Head of caudate nucleus (tissue), 42 donors: ENCODE data around the gene WNK1.

Experiments
- DNase-seq, 42 donors: peaks; one replicate each; pipeline versions ENCODE4 v3.0.0 to v3.0.0-alpha.2; 2020 to 2021; ENCODE audit warnings: mixed read lengths in 7 of 42
- intact Hi-C: fragments of 100-400 bp; cut with DNase I; formaldehyde crosslinking; loops from one replicate; pipeline ENCODE4 v1.15.0; 2022

Gene WNK1

DNA sequence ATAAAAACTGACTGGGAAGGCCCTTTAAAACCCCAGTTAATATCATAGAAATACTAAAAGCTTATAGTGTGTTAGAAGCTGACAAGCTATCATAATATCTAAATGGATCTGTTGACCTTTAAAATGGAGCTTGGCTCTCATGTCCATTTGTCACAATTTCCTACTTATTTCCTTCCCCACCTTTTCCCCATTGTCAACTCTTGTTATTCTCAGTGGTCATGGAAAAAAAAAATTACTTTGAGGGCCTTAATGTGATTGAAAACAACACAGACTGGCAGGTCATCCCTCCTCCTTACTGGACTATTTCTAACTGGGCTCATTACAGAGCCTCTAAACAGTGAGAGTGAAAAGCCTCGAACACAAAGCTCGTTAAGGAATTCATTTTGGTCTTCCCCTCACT lies 13.7 kb upstream of the WNK1 start:
- no peak for DNase-seq
- intact Hi-C loops = no loop called here

DNA sequence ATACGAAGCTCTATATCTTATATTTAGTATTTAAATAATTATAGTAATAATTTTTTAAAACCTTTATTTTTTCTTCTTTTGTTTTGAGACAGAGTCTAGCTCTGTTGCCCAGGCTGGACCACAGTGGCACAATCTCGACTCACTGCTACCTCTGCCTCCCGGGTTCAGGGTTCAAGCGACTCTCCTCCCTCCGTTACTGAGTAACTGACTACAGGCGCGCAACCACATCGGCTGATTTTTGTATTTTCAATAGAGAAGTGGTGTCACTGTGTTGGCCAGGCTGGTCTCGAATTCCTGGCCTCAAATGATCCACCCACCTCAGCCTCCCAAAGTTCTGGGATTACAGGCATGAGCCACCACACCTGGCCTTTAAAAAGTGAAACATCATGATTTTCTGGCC lies 13.0 kb upstream of the WNK1 start:
- intact Hi-C loops = no loop called here
- no peak for DNase-seq

DNA sequence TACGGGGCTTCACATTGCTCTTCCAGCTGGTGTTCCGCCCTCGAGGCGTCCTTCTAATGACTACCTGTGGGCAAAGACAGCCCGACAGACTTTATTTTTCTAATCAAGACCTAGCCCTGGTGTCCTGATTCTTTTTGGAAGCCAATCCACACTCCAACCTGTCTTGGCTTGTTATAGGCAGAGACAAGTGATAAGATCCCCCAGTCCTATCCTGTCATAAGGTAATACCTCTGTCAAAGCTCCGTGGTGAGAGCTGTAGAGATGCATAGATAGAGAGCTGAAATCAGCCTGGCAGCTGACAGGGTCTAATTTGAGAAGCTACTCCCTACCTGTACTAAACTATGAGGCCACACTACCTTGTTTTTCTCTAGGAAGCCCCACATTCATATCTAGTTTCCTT lies 11.5 kb upstream of the WNK1 start:
- intact Hi-C loops = no loop called here
- DNase-seq = no peak

DNA sequence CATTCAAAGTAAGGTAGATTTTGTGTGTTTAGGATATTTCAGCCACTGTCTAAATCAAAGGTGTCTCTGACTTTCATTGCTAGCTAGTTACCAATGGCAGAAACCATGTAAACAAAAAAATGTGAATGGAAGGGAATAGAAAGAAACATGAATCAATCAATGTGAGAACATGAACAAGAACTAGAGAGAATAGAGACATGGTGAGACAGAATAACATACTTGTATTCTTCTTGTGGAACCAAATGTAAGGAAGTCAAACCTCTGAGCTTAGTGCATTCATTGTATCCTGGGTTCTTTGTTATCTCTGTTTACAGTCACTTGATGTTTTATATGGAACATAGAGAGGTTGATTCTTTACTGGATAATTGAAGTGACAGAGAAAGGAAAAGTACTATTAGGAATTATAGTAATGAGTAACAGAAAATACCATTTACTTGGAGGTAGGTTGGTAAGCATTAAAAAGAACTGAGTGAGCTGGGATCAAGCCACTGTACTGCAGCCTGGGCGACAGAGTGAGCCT lies 2.6 kb upstream of the WNK1 start:
- no peak for DNase-seq
- intact Hi-C loops = loop anchor here (2.0 to 5.0 kb wide), 4 partner anchors 62 to 197 kb away; partner anchors contain the start of gene RAD52

DNA sequence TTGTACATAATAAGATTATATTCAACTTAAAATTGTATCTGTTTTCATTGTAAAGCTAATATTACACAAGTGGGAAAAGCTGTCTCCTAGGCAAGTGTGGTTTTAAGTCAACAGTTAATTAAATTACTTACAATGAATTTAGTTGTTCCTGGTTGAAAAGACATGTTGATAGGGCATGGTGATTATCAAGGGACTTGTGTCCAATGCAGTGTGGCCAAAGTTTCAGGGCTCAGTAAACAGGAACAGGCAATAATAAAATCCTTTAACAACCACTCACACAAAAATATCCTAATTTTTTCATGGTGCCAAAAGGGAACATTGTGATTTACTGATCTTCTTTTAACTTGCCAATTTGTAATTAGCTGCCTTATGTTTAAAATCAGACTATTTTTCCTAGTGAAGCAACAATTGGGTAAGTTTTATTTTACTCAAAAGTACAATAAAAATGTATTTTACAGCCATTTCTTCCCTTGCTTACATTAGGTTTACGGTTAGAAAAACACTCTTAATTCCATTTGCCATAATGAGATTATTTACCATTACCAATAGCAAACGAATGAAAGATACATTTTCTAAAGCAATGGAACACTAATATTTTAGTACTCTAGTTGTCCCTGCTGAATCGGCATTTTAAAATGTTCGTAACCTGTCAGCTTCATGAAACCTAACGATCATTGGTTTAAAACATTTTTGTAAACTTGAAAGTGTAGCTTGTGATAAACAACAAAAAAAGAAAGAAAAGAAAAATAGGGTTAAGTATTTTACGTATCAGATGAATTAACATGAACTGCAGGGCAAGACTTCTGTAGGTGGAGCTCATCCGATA lies 1.8 kb upstream of the WNK1 start:
- intact Hi-C loops = loop anchor here (2.0 to 5.0 kb wide), 4 partner anchors 62 to 197 kb away; partner anchors contain the start of gene RAD52
- DNase-seq = no peak

DNA sequence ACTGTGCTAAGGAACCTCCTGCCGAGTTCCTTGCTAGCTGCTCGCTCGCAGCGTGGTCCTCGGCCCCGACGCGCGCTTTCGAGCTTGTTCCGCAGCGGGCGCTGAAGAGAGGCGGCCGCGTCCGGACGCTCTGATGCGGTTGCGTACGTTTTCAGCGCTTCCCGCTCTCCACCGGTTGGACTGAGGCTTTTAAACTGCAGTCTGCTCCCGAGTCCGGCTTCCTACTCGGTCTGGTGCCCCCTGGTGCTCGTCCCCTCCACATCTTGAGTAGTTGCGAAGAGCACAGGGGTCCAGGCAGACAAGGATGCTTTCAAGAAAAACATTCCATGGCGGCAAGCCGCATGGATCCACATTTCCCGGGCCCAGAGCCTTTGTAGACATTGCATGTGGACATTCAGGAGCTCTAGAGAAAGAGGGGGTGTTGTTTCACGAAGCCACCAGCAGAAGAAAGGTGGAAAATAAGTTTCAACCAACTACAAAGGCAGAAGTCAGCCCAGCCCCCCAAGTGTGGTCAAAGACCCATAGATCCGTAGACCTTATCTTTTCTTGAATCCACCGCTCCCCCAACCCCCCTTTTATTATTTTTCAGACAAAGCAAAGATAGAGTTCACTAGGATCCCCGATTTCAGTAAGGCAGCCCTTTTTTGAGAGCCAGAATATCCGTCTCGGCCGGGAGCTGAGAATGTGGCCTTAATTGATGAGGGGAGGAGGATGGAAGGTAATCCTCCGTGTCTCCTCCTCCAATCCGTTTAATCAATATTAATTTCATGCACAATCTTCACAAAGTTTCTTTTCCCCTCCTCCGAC lies 984 bp upstream of the WNK1 start:
- DNase-seq = peak; percentile 85 to 98 (median 92)
- intact Hi-C loops = loop anchor here (2.0 to 5.0 kb wide), 4 partner anchors 61 to 196 kb away; partner anchors contain the start of gene RAD52

DNA sequence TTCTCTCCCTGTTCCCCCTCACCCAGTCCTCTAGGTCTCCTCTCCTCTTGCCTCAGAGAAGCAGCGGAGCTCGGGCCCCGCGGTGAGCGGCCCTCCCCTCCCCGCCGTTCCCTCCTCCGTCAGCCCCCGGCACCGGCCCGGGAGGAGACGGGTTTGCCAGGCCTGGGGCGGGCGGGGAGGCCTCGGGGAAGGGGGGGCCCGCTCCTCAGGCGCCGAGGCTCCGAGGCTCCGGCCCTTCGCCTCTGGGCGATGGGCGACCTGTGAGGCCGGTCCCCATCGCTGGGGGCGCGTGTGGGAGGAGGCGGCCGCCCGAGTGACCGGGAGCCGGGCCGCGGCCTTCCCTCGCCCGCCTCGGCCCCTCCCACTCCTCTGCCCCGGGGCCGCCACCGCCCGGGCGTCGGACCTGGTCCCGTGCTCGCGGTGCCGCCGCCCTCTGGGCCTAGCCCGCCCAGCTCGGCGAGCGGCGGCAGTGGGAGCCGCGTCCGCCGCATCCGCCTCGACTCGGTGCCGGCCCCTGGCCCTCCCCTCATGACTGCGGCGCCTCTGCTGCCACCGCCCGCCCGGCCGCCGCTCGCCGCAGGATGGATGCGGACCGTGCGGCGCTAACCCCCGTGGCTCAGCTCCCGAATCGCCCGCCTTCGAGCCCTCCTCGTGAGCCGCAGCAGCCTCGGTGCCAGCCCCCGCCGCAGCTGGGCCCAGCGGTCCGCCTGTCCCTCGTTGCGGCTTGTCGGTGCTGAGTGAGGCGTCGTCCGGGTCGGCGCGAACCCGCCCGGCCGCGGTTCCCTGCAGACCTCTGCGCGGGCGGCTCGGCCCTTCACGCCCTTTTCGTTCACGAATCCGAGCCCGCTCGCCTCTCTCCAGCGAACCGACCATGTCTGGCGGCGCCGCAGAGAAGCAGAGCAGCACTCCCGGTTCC lies 574 bp downstream of the WNK1 start:
- DNase-seq = peak in 35 of 42 donors; percentile 22 to 82 (median 55)
- intact Hi-C loops = loop anchor here (5.0 kb wide), 3 partner anchors 59 to 194 kb away; partner anchors contain the start of gene RAD52

DNA sequence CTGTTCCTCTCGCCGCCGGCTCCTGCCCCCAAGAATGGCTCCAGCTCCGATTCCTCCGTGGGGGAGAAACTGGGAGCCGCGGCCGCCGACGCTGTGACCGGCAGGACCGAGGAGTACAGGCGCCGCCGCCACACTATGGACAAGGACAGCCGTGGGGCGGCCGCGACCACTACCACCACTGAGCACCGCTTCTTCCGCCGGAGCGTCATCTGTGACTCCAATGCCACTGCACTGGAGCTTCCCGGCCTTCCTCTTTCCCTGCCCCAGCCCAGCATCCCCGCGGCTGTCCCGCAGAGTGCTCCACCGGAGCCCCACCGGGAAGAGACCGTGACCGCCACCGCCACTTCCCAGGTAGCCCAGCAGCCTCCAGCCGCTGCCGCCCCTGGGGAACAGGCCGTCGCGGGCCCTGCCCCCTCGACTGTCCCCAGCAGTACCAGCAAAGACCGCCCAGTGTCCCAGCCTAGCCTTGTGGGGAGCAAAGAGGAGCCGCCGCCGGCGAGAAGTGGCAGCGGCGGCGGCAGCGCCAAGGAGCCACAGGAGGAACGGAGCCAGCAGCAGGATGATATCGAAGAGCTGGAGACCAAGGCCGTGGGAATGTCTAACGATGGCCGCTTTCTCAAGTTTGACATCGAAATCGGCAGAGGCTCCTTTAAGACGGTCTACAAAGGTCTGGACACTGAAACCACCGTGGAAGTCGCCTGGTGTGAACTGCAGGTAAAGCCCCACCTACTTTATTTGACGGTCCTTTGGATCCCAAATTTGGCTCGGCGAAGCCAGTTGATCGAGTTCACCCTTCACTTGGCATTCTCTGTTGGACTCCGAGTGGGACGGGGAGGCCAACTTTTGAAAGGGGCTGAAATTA lies 1.5 kb downstream of the WNK1 start:
- peak in 39 of 42 donors; percentile 12 to 73 (median 42) for DNase-seq
- intact Hi-C loops = loop anchor here (5.0 kb wide), 3 partner anchors 58 to 193 kb away; partner anchors contain the start of gene RAD52

DNA sequence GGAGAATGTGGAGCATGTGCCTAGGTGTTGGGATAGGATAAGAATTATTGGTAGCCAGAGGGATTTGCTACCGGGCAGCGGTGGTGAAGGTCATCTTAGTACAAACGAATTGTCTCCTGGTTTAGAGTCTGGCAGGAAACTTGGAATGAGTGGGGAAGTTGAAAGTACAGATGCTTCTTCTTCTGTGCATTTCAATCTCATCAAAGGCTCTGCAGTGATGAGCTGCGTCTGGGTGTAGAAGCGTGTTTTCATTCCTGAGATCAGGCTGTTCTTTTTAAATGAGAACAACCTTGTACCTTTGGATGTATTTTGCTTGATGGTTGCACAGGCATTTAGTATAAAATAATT lies 2.1 kb downstream of the WNK1 start:
- intact Hi-C loops = loop anchor here (5.0 kb wide), 3 partner anchors 58 to 193 kb away; partner anchors contain the start of gene RAD52
- DNase-seq = peak in 11 of 42 donors; percentile 5 to 51 (median 21)

DNA sequence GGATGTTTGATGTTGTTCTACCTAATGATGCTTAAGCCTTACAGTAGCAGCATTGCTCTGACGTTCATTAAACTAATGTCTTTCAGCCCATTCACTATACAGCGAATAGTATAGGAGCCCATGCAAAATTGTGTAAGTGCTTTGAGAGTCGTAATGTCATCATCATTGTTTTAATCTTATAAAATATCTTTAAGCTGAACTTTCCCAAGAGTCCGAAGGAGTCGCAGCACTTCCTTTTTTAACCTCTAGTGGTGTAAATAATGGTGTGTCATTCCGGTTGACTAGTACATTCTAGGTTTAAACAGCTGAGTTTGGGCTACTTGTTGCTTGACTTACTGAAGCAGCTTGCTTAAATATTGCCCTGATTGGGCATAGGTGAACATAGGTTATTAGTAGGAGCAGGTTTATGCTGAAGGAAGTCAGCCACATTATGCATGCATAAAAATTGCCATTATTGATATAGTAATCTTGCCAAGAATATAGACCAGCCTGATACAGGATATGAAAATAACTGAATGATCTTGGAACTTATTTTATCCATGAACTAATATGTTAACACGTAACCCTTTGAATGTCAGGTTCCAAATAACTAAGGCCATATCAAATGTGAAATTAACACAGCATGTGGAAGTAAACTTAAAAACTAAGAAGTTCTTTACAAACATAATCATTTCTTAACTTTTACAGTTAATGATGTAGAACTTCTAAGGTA lies 2.6 kb downstream of the WNK1 start:
- intact Hi-C loops = loop anchor here (5.0 kb wide), 3 partner anchors 57 to 192 kb away; partner anchors contain the start of gene RAD52
- DNase-seq = peak in 1 of 42 donors; percentile 14

DNA sequence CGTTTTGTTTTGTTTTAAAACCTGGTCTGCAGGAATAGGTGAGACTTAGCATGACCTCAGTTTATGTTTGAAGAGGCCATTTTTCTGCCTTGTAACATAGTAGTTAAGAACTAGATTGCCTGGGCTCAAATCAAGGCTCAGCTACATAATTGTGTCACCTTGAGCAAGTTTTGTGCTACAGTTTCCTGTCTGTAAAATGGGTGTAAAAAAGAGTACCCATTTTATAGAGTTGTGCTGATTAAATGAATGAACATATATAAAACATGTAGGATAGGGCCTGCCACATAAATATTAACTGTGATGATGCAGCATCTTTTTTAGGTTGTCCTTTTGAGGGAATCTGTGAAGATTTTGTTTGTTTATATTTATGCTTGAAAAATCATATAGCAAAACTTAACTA lies 7.2 kb downstream of the WNK1 start:
- no peak for DNase-seq
- intact Hi-C loops = no loop called here

DNA sequence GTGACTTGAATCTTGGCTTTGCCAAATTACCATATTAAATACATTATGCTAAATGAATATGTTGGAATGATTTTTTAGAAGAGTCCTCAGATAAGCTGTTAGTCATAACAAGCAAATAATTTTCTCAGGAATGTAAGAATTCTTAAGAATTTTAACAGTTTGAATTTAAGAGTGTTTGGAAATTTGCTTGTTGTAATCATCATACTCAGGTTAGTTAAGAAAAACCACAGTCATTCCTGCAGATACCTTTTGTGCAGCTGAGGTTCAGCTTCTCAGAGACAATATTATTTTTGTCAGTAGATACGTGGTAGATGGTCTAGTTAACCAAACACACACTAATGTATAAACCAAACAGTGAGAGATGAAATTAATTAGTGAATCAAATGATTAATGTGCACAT lies 8.9 kb downstream of the WNK1 start:
- intact Hi-C loops = no loop called here
- DNase-seq = no peak

DNA sequence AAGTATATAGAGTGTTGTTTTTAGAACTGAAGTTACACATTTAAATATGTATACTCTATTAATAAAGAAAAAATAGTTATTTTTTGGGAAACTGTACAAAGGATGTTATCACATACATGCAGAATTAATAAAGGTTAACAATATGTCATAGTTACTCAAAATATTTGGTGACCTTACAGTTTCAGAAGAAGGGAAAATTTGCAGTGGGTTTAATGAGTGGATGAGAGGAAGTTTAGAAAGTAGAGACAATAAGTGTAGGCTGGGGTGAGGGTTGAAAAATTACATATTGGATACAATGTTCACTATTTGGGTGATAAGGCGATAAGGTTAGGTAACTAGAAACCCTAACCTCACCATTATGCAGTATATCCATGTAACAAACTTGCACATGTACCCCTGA lies 13.5 kb downstream of the WNK1 start:
- intact Hi-C loops = no loop called here
- no peak for DNase-seq

DNA sequence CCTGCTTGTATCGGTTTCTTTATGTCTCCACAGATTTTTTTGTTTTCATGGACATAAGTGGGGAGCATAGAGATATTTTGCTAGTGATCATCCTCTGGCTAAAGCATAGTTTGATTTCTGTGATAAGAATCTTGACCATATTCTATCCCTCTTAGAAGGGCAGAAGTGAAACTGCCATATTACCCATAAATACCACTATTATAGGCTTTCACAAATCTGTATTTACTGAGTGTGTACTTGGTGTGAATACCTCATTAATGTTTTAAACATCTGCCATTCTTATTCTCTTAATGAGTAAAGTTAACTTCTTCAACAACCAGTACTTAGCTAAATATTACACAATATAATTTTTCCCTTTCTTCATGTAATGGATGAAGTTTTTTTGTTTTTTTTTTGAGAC lies 16.1 kb downstream of the WNK1 start:
- intact Hi-C loops = no loop called here
- DNase-seq = no peak

DNA sequence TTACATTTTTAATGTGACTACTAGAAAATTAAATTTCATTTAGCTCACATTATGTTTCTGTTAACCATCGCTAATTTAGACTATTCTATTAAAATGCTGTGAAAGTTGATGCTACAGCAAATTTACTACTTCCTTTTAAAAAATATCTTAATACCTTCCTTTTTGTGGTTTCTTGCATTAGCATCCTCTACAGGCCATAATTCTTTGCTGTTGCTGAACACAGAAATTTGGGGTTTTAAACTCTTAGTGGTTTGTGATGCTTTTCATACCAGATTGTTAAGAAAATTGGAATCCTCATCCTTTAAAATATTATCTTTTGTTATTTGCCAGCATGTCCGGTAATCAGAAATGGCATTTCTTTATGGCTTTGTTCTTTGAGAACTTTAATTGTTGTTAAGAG lies 18.1 kb downstream of the WNK1 start:
- intact Hi-C loops = no loop called here
- no peak for DNase-seq

DNA sequence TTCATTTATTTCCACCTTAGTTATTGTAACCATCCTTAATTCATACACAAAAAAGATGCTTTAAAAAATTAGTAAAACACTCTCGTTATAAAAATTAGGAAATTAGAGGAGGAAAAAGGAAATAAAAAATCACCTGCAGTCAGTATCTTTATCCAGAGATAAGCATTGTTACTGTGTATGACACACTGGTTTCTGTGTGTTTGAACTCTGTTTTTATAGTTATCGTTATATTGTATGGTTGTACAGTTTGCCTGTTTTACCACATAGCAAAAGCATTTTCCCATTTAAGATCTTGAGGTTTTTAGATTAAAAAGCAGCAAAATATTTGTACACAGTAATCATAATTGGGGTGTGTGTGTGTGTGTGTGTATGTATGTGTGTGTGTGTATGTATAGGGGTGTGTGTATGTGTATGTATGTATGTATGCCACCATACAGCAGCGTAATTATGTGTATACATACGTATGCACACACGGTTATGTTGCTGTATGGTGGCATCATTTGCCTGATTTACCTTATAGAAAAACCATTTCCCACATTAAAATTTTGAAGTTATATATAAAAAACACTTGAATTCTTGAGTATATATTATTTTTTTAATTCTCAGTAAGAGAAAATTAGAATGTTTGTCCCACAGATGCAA lies 19.8 kb downstream of the WNK1 start:
- no peak for DNase-seq
- intact Hi-C loops = no loop called here
